HG02623 (cell line): ENCODE data around the gene KRTAP3-1.
"Not testable (repeated sequence)": the region's sequence is repeated elsewhere in the genome, so short reads cannot be mapped to it uniquely, and the experiment has no call there.

Experiments
- ATAC-seq: cut with Tn5 transposase; IDR thresholded peaks from one replicate; pipeline ENCODE4 v1.9.1; 2021; ENCODE audit warnings: moderate library complexity; ENCODE audit not compliant: unreplicated experiment

The KRTAP3-1 gene

DNA sequence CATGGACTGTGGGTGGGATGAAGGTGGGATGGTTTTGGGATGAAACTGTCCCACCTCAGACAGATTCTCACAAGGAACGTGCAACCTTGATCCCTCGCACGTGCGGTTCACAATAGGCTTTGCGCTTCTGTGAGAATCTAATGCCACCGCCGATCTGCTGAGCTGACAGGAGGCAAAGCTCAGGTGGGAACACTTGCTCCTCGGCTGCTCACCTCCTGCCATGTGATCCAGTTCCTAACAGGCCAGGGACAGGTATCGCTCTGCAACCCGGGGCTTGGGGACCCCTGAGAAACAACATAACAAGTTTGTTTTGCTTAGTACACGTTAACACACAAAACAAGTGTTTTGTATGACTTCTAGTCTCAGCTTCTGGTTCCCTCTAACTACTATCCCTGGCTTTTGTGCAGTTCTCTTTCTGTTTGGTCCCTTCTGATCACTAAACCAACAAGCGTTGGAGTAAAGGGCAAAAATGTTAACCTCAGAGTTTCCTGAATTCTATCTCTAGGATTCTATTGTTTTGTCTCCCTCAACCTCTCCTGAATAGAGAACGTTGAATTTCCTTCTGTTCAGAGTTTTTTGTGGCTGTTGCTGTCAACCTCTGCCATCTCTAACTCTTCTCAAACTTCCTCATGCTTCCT lies 7.8 kb upstream of the KRTAP3-1 start:
- no peak for ATAC-seq

DNA sequence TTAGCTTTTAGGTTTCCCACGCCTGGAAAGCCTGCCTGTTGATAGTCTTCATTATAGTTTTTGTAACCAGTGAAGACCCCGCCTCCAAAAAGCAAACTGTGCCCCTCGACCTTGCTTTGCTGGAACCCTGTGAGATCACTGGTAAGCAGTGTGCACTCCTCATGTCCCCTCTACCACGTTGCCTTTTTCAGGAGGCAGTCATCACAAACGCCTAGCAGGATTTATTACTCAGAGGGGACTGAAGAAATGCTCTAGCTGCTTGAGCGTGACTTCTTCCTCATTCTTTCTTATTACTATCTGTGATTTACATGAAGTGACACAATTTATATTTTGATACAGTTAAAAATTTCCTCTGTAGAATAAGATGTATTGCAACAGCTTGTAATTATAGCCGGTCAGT lies 6.5 kb upstream of the KRTAP3-1 start:
- ATAC-seq, result no peak

DNA sequence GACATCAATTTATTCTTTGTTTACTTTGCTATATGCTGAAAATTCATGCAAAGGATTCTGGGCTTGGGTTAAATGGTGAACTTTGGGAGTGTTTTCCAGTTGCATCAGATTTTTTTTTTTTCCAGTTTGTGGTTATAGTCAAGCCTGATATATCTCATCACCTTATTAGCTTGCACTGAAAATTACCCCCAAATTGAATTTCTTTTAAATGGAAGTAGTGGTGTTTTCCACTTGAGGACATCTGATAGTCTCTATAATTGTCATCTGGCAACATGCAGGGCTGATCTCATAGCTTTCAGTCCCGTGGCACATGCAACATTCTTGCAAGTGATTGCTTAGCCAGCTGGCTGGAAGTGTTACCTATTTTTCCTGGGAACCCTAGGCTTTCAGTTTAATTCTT lies 4.7 kb upstream of the KRTAP3-1 start:
- ATAC-seq, result no peak

DNA sequence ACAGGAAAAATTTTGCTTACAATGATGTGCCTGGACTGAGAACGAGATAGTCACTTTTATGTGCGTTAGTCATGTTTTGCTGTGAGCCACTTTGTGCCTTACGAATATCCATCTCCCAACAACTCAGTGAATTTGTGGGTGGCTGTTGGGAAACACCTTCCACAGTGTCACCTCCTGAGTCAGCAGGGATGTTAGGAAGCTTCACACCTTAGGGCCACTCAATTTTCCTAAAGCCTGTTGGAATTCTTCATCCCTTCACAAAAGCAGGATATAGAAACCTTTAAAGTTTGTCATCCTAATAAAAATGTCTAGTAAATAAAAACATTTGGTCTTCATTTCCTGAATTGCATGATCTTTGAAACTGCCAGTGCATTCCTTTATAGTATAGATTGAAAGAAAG lies 4.3 kb upstream of the KRTAP3-1 start:
- ATAC-seq, result no peak

DNA sequence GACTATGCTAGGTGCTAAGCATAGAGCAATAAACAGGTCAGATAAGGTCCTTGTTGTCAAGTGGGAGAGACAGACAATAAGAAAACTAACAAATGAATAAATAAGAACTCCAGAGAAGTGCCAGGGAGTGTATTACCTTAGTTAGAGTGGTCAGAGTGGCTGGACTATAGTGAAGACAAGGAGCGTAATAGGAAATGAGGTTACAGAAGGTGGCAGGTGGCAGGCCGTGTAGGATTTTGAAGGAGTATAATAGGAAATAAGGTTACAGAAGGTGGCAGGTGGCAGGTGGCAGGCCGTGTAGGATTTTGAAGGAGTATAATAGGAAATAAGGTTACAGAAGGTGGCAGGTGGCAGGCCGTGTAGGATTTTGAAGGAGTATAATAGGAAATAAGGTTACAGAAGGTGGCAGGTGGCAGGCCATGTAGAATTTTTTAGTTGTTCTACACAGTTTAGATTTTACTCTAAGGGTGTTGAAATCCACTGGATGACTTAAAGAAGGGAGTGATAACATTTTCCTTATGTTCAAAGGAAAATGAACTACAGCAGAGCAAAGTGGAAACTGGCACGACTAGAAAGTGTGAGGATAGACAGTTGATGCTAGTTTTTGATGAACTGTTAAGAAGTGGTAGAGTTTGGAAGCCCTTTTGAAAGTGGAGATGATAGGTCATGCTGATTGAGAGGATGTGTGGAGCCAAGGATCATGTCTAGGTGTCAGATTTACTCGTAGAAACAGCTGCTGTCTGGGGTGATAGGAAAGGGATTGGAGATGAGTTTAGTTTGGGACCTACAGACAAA lies 3.6 kb upstream of the KRTAP3-1 start:
- no peak for ATAC-seq

DNA sequence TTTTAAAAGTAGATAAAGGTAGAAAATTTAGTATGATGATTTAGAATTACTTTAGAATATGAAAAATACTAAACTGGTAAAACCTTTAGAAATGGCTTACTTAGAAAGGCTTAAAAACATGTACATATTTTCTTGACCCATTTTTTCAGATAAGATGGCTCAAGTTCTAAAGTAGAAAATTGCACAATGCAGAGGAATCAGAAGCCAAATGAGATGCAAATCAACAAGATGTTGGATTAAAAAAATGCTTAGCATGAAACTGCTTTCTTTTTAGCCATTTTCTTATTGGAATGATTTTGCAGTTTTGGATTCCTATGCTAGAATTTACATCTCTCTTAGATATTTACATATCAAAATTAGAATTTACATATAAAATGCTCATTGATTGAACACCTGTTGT lies 1.5 kb upstream of the KRTAP3-1 start:
- no peak for ATAC-seq

DNA sequence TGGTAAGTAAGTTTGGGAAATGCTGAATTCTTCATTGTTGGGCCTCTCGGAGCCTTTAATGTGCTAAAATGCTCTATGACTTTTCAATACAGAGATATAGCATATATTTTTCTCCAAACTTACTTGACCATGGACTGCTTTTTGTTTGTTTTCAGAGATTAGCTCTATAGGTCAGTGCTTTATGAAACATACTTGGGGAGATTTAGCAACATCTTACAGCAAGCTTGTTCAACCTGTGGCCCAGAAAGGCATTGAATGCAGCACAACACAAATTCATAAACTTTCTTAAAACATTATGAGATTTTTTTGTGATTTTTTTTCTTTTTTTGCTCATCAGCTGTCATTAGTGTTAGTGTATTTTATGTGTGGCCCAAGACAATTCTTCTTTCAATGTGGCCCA lies 1.0 kb upstream of the KRTAP3-1 start:
- ATAC-seq, result no peak

DNA sequence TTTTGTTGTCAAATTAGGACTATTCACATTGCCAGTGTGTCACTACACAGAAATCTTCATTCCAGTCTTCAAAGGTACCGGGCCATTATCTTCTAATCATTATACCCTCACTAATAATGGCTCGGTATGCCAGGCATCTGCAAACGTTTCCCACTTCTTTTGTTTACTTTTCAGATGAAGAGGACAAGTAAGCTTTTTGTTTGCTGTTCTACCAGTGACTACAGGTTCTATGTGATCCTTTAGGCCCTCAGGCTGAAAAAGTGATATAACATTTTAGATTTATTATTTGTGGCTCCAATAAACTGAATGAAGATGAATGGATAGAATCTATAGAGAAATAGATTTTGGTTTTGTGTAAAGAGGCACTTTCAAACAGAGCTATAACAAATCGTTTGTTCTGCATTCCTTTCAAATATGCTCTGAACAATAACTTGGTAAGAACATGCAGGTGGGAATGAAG lies 403 bp upstream of the KRTAP3-1 start:
- ATAC-seq, result no peak

DNA sequence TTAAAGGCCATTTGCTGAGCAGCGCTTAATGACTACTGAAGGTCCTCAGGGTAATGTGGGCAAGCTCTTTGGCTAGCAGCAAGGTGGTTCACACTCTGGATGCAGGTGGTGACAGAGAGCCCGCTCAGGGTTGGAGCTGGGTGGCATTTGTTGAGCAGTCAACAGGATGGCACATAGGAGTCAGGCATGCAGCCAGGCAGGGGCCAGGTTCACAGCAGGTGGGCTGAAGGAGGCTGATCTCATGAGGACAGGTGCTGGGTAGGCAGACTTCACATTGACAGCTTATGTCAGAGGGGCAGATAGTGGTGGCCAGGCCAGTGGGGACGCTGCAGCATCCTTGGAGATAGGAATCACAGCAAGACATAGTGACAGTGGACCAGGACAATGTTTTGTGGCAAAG lies 4.5 kb downstream of the KRTAP3-1 start:
- no peak for ATAC-seq

DNA sequence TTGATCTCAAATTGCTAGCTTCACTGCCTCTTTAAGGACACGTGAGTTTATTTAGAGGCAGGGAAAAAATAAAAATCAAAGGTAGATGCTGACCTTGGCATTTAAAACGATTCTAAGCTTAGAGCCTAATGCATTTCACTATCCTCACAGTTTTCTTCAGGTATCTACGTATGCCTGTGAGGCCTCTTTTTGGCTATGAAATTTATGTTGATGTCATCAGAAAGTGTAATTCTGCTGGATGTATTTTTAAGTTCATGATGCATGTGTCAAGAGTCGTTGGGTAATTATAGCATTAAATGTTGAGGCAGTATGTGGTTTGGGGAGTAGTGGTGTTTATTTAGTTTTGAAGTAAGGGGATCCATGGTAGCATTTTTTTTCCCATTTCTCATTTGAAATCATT lies 5.0 kb downstream of the KRTAP3-1 start:
- no peak for ATAC-seq

DNA sequence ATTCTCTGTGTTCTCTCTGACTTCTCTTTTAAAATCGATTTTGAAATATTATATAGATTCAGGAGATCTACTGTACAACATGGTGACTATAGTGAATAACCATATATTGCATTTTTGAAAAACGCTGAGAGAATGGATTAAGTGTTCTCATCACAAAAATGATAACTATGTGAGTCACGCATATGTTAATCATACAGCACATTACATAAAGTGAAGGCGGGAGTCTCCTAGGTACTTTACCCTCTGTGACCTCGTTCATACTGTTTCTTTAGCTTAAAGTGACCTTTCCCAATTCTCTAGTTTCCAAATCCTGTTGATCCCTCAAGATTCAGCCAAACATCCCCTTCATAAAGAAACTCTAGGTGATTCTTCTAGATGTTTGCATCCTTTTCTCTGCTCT lies 6.1 kb downstream of the KRTAP3-1 start:
- ATAC-seq, result no peak

DNA sequence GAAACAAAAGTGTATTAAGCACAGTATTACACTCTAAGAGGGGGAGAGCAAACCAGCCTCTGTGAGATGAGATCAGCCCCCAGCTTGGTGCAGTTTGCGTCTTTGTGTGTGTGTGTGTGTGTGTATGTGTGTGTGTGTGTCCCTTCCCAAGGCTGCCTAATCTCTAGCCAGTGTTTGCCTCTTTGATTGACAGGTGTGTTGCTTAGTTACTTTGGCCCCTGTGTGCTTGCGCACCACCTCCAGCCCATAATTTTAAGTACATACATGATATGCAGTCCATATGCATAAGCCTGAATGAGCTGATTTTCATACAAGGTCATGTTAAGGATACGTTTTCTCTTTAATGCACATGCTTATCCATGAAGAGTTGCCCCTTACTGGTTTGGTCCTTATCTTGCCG lies 7.1 kb downstream of the KRTAP3-1 start:
- no peak for ATAC-seq

DNA sequence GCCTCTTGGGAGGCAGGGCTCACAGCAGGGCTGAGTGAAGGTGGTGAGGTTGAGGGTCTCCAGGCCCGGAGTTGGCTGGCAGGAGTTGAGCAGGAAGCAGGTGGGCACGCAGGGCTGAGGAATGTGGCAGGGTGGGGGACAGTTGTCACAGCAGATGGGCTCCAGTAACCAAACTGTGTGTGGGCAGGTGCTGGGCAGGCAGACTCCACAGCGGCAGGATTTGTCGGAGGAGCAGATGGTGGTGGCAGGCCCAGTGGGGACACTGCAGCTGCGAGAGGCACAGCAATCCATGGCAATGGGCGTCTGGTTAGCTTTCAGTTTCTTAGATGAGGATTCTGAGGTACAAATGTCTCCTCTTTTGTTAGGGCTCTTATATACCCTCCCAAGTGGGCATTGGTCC lies 9.4 kb downstream of the KRTAP3-1 start, which contains the start of gene KRTAP3-2:
KRTAP3-2 (minus strand) TSS at position 344 of the 400 bp plus-strand sequence; CDS start at position 291, 53 bp downstream.
- ATAC-seq, result not testable (repeated sequence)

DNA sequence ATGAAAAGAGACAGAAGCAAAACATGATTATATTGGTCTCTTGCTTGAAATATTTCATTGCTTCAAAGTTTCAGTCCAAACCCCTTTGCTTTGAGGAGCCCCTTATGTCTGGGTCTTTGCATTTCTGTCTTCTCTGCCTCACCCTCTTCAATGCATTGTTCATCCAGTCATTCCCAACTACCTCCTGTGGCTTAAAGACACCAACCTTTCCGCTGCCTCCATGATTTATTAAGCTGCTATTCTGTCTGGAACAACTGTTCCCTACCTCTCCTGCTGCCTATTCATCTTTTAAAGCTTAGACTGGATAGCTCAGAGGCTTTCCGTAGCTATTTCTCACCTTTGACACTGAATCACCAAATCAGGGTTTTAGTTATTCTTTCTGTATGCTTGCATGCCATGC lies 11.6 kb downstream of the KRTAP3-1 start:
- no peak for ATAC-seq

DNA sequence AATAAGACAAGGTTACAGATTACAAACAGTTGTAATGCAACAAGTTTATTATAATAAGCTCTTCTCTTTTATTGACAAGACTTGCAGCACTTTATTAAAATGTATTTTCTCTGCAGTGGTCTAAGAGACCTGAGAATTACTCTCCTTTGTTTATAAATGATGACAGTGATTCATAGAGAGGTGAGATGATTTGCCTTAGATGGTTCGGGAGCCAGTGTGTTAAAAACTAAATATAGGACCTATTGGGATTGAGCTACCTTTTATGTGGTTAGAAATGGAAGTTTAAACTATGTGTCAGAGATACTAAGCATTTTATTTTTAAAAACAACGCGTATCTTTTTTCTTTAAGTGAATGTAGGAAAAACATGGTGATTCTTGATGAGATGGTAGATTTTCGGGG lies 12.1 kb downstream of the KRTAP3-1 start:
- ATAC-seq, result no peak

DNA sequence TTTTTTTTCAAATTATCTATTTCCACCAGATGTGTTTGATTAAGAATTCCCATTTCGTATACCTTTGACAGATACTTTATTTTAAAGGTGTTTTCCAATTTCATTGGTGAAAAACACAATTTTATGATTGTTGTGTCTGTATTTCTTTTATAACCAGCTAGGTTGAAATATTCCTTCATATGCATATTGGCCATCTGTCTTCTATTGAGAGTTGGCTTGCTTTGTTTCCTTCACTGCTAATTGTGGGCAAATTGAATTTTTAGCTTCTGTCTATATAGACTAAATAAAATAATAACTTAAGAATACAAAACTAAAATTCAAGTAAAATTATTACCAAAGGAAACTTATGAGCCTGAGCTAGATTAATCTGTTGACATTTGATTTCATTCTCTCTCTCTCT lies 13.8 kb downstream of the KRTAP3-1 start:
- ATAC-seq, result no peak

DNA sequence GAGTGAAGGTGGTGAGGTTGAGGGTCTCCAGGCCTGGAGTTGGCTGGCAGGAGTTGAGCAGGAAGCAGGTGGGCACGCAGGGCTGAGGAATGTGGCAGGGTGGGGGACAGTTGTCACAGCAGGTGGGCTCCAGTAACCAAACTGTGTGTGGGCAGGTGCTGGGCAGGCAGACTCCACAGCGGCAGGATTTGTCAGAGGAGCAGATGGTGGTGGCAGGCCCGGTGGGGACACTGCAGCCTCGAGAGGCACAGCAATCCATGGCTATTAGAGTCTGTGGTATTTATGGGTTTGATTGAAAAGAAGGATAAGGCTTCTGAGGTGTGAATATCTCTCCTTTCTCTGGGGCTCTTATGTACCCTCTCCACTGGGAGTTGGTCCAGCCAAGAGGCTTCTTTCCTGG lies 15.1 kb downstream of the KRTAP3-1 start, which contains the start of gene KRTAP3-3:
KRTAP3-3 (minus strand) TSS at position 326 of the 400 bp plus-strand sequence; CDS start at position 259, 67 bp downstream.
- no peak for ATAC-seq

DNA sequence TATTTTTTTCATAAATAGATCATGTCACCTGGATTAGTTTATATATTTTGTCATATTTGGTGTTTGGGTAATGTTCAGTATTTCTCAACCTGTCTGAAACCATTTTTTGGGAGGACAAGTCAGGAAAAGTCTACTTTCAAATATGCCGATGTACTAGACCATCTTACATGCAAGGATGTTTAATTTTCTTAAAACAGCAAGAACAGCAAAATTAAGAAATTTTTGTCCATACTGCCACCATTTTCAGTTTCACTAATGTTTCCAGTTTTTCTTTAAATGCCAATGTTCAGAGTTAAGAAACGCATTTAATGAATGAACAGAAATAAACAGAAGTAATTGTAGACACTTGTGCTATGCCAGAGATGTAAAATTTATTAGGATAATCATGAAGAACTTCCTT lies 15.8 kb downstream of the KRTAP3-1 start:
- no peak for ATAC-seq

DNA sequence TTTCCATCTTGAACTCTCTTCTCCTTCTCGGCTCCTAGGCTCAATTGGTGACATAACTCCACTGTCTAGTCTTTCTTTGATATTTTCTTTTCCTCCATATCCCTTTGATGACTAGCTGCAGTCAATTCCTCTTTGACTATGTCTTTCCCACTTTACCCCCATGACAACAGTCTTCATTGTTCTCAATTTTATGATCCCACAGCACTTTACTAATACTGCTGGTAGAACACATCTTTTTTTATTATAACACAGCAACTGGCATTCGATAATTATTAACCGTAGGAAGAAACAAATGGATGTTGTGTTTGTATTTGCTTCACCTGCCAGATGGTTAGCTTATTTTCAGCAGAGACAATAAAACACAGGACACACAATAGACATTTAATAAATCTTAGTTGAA lies 16.3 kb downstream of the KRTAP3-1 start:
- no peak for ATAC-seq

DNA sequence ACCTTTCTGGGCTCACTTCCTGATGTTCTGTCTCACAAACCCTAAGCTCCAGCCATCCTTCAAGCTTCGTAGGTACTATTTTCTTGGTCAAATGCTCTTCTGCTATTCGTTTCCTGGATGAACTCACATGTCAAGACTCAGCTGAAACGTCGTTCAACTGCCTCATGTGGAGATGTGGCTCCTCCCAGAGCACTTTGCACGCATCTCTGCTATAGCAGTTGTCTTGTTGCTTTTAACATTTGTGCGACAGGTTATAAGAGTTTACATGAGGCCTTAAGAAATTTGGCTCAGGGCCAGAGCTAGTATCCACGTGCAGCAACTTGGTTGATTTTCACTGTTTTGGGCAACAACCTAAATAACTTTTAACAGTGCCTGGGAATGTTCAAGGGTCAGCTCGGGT lies 22.0 kb downstream of the KRTAP3-1 start:
- ATAC-seq, result no peak

DNA sequence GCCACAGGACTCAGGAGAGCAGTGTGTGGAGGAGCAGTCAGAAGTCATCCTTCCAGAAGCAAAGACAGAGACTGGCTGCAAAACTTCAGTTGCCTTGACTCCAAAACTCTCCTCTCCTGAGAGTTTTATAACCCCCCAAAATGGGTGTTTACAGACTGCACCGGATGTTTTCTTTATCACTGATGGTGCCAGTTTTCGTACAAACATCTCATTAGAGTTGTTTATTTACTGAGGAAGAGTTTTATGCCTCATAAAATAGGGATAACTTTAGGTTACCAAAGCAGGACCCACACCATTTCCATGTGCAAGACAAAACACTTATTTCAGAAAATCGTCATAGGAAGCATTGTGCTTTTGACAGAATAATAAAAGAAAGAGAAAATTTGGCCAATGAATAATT lies 24.7 kb downstream of the KRTAP3-1 start, which contains the start of gene KRT40:
KRT40 (minus strand) TSS at position 101 of the 400 bp plus-strand sequence; CDS start at position 48, 53 bp downstream.
- no peak for ATAC-seq

DNA sequence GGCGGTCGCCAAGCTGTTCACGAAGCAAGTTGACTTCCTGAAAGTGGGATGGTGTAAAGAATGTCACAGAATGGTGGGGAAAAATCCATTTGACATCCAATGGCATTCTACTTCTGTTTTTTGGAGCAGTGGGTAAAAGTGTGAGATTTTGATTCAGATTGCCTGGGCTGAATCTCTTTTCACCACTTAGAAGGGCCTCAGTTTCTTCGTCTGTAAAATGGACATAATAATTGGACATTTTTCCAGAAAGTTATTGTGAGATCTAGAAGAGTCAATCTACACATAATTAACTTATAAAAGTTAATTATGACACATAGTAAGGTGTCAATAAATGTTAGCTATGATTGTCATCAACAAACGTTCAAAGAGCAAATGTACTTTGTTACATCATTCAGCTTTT lies 27.8 kb downstream of the KRTAP3-1 start:
- ATAC-seq, result no peak
